GM23248 (cell line): ENCODE results near the gene DDA1. TPM values are rescaled to one million over a fixed set of nuclear protein-coding genes. Genes with fewer than 3 reads are reported as not detected.
A peak's percentile ranks its signal among the peaks of the same experiment; 100 is the strongest.

Source experiments
- DNase-seq: peaks from one replicate; pipeline ENCODE4 v3.0.0-alpha.2; 2015
- H2AFZ ChIP-seq: fragments of 200-600 bp; sonication (generic); 2 replicates; pipeline ENCODE4 v1.6.1; 2016; ENCODE audit warnings: antibody characterized with exemption
- H3F3A ChIP-seq: fragments of 200-600 bp; sonication (generic); 2 replicates; pipeline ENCODE4 v1.6.1; 2016; ENCODE audit warnings: mild to moderate bottlenecking, antibody characterized with exemption, mixed run types; ENCODE audit not compliant: insufficient read depth
- H3K27ac ChIP-seq: fragments of 200-600 bp; sonication (generic); 2 replicates; pipeline ENCODE4 v1.5.1; 2016; ENCODE audit warnings: mild to moderate bottlenecking
- H3K27me3 ChIP-seq: fragments of 200-600 bp; sonication (generic); replicated peaks from 2 replicates; pipeline ENCODE4 v1.6.1; 2016; ENCODE audit warnings: mild to moderate bottlenecking; ENCODE audit not compliant: insufficient read depth
- H3K36me3 ChIP-seq: fragments of 200-600 bp; sonication (generic); 2 replicates; pipeline ENCODE4 v1.6.1; 2016; ENCODE audit warnings: low read depth, mild to moderate bottlenecking
- H3K4me1 ChIP-seq: fragments of 200-600 bp; sonication (generic); 2 replicates; pipeline ENCODE4 v1.6.1; 2016; ENCODE audit warnings: mild to moderate bottlenecking; ENCODE audit not compliant: insufficient read depth
- H3K4me2 ChIP-seq: fragments of 200-600 bp; sonication (generic); one replicate; pipeline ENCODE4 v1.6.1; 2016; ENCODE audit warnings: mild to moderate bottlenecking; ENCODE audit not compliant: unreplicated experiment
- H3K4me3 ChIP-seq: fragments of 200-600 bp; sonication (generic); 2 replicates; pipeline ENCODE4 v1.5.1; 2016; ENCODE audit warnings: mild to moderate bottlenecking
- H3K79me2 ChIP-seq: fragments of 200-600 bp; sonication (generic); 2 replicates; pipeline ENCODE4 v1.6.1; 2016; ENCODE audit warnings: mild to moderate bottlenecking; ENCODE audit not compliant: insufficient read depth
- H3K9ac ChIP-seq: fragments of 200-600 bp; sonication (generic); 2 replicates; pipeline ENCODE4 v1.6.1; 2016; ENCODE audit warnings: mild to moderate bottlenecking
- H3K9me2 ChIP-seq: fragments of 200-600 bp; sonication (generic); 2 replicates; pipeline ENCODE4 v1.6.1; 2016; ENCODE audit warnings: mixed run types, mild to moderate bottlenecking, moderate library complexity; ENCODE audit not compliant: insufficient read depth
- H3K9me3 ChIP-seq: fragments of 200-600 bp; sonication (generic); one replicate; pipeline ENCODE4 v1.6.1; 2017; ENCODE audit warnings: low read depth
- H4K20me1 ChIP-seq: fragments of 200-600 bp; sonication (generic); 2 replicates; pipeline ENCODE4 v1.6.0; 2016; ENCODE audit not compliant: insufficient read depth
- EZH2 ChIP-seq: fragments of 200-600 bp; sonication (generic); IDR thresholded peaks from 2 replicates; pipeline ENCODE4 v1.6.1; 2018; ENCODE audit warnings: antibody characterized with exemption, mild to moderate bottlenecking; ENCODE audit not compliant: insufficient read depth, poor library complexity, severe bottlenecking
- EZH2phosphoT487 ChIP-seq: fragments of 200-600 bp; sonication (generic); IDR thresholded peaks from 2 replicates; pipeline ENCODE4 v1.6.1; 2018; ENCODE audit warnings: antibody characterized with exemption, moderate library complexity, mild to moderate bottlenecking, low read depth; ENCODE audit not compliant: insufficient read depth
- WGBS, 2 experiments: methylation state at CpG; one replicate each; pipeline ENCODE4 v1.1.6; 2015 to 2017; ENCODE audit warnings: low lambda C conversion rate in 2 of 2, low coverage in 1 of 2; ENCODE audit errors: missing lambda C conversion rate in 2 of 2; 5-methylcytosine and 5-hydroxymethylcytosine counted together
- in situ Hi-C: fragments of 300-500 bp; cut with MboI; formaldehyde crosslinking; loops from 2 replicates; pipeline ENCODE4 v1.15.0; 2020
- polyA plus RNA-seq: library from polyadenylated mRNA; unstranded; fragments of >200 nt; fragmentation: Nextera tagmentation; extraction: Ambion mirVana; gene quantifications from 2 replicates; pipeline ENCODE4 v1.2.1, GENCODE V29; 2016
- total RNA-seq: library from RNA; depleted of rRNA; stranded (reverse); fragments of >200 nt; shearing (Covaris generic); gene quantifications from 2 replicates; pipeline ENCODE4 v1.2.3, GENCODE V29; 2014

The DDA1 gene
- total and polyA plus RNA-seq, 2 experiments from 2014 or later, result 10.9 to 87.8 TPM

- no peaks in the 10 kb centered on the region for H4K20me1 ChIP-seq
- H3K4me2 ChIP-seq, result peak overlapping the region; percentile 91
- H3K27ac ChIP-seq, result peak overlapping the region; percentile 15; the same call in 1 of the 2 replicates
- DNase-seq, result peak; percentile 70
- peak overlapping the region; percentile 82 for H3K9ac ChIP-seq
- 9 to 12% methylated on average over 44 to 49 of the region's 50 CpGs for WGBS, 2 experiments
- H3K36me3 ChIP-seq, result no peaks in the 10 kb centered on the region
- no peak for TF ChIP-seq EZH2
- TF ChIP-seq EZH2phosphoT487, result no peak
- H2AFZ ChIP-seq, result peak overlapping the region; percentile 96
- no peaks in the 10 kb centered on the region for H3K79me2 ChIP-seq
- H3K4me3 ChIP-seq, result peak overlapping the region; percentile 89
- no peaks in the 10 kb centered on the region for H3K9me2 ChIP-seq
- H3F3A ChIP-seq, result peaks cover 11% of the 10 kb centered on the region; the same call in 1 of the 2 replicates
- H3K27me3 ChIP-seq, result no peaks in the 10 kb centered on the region
- H3K4me1 ChIP-seq, result peaks cover 7% of the 10 kb centered on the region; the same call in 1 of the 2 replicates
- H3K9me3 ChIP-seq, result no peaks in the 10 kb centered on the region
- in situ Hi-C loops, result no loop called here
Measured at GRCh38 chr19:17337675-17338432, 28.5 kb downstream of the DDA1 start.

- TF ChIP-seq EZH2phosphoT487 (no peak), EZH2 (no peak)
- in situ Hi-C loops, result no loop called here
- peak overlapping the region; percentile 96; the same call in 1 of the 2 replicates for H2AFZ ChIP-seq
Measured at GRCh38 chr19:17338433-17339078, 29.2 kb downstream of the DDA1 start.

GRCh38 chr19:17339088-17339741, 29.9 kb downstream of the DDA1 start:
- no peak for TF ChIP-seq EZH2
- TF ChIP-seq EZH2phosphoT487, result no peak
- Histone ChIP-seq H3K27me3 (no peaks in the 10 kb centered on the region), H3K9ac (no peak overlapping the region), H4K20me1 (no peaks in the 10 kb centered on the region), H3K36me3 (no peaks in the 10 kb centered on the region), H3F3A (peaks cover 11% of the 10 kb centered on the region; the same call in 1 of the 2 replicates), H3K4me2 (no peak overlapping the region), H3K9me3 (no peaks in the 10 kb centered on the region), H3K4me1 (peaks cover 7% of the 10 kb centered on the region; the same call in 1 of the 2 replicates), H2AFZ (no peak overlapping the region), H3K4me3 (no peak overlapping the region), H3K79me2 (no peaks in the 10 kb centered on the region), H3K27ac (no peak overlapping the region), H3K9me2 (no peaks in the 10 kb centered on the region)
- in situ Hi-C loops, result no loop called here
- no peak for DNase-seq
- WGBS, 2 experiments, result 92 to 96% methylated on average over 22 to 34 of the region's 34 CpGs

More at GRCh38 chr19:17338433-17339078, 29.2 kb downstream of the DDA1 start:
- DNase-seq, result no peak
- no peaks in the 10 kb centered on the region for H3K9me3 ChIP-seq
- no peaks in the 10 kb centered on the region for H4K20me1 ChIP-seq
- no peaks in the 10 kb centered on the region for H3K79me2 ChIP-seq
- no peaks in the 10 kb centered on the region for H3K9me2 ChIP-seq
- WGBS, 2 experiments, result 86 to 88% methylated on average over 28 to 30 of the region's 30 CpGs
- no peaks in the 10 kb centered on the region for H3K36me3 ChIP-seq
- H3K9ac ChIP-seq, result peak overlapping the region; percentile 82
- H3K4me3 ChIP-seq, result peak overlapping the region; percentile 89
- peaks cover 11% of the 10 kb centered on the region; the same call in 1 of the 2 replicates for H3F3A ChIP-seq
- no peak overlapping the region for H3K4me2 ChIP-seq
- no peak overlapping the region for H3K27ac ChIP-seq
- H3K4me1 ChIP-seq, result peaks cover 7% of the 10 kb centered on the region; the same call in 1 of the 2 replicates
- H3K27me3 ChIP-seq, result no peaks in the 10 kb centered on the region

- Histone ChIP-seq H3K9me3 (no peaks in the 10 kb centered on the region), H3K27me3 (no peaks in the 10 kb centered on the region), H2AFZ (no peak overlapping the region), H3K36me3 (no peaks in the 10 kb centered on the region), H3K9me2 (no peaks in the 10 kb centered on the region), H3K9ac (no peak overlapping the region), H3K4me1 (peaks cover 2% of the 10 kb centered on the region; the same call in 1 of the 2 replicates), H3K4me2 (no peak overlapping the region), H4K20me1 (no peaks in the 10 kb centered on the region), H3K79me2 (no peaks in the 10 kb centered on the region), H3K4me3 (no peak overlapping the region), H3K27ac (no peak overlapping the region), H3F3A (peaks cover 6% of the 10 kb centered on the region; the same call in 1 of the 2 replicates)
- TF ChIP-seq EZH2phosphoT487 (no peak), EZH2 (no peak)
- in situ Hi-C loops, result no loop called here
- DNase-seq, result no peak
- WGBS, 2 experiments, result 74 to 93% methylated on average over 2 to 21 of the region's 21 CpGs
Measured at GRCh38 chr19:17340302-17340870, 31.0 kb downstream of the DDA1 start.
